ENCODE results near the gene SBNO2.

GRCh38 chr19:1161716-1162115, 12.4 kb downstream of the SBNO2 start:
- TF ChIP-seq POLR2A (IDR thresholded peaks at IDR 0.05; ENCODE audit: low read depth, low read length) (no peak), CTCF (IDR thresholded peaks at IDR 0.05; ENCODE audit: extremely low read depth in 1 of 2, insufficient read depth in 1 of 2, low read depth in 1 of 2, low read length in 2 of 2) (no peak), EZH2 (IDR thresholded peaks at IDR 0.05; ENCODE audit: borderline replicate concordance, low read depth, low read length, severe bottlenecking) (no peak), MYC (IDR thresholded peaks at IDR 0.05; ENCODE audit: low read depth, low read length) (no peak), GATA2 (IDR thresholded peaks at IDR 0.05; ENCODE audit: insufficient read depth, insufficient read length, low read depth, low read length) (no peak), POLR2AphosphoS5 (IDR thresholded peaks at IDR 0.05; ENCODE audit: insufficient read depth, low read depth, low read length) (no peak), MAX (IDR thresholded peaks at IDR 0.05; ENCODE audit: insufficient read depth, insufficient read length) (no peak)

Data from endothelial cell of umbilical vein (primary cell).